GM10847 (cell line): ENCODE measurements around the gene IGF2BP2.

Experiments used
- POLR2A ChIP-seq: IDR thresholded peaks from 2 replicates; pipeline ENCODE4 v1.6.1; 2011; ENCODE audit not compliant: insufficient read length; ENCODE audit errors: extremely low read depth

The IGF2BP2 gene

DNA sequence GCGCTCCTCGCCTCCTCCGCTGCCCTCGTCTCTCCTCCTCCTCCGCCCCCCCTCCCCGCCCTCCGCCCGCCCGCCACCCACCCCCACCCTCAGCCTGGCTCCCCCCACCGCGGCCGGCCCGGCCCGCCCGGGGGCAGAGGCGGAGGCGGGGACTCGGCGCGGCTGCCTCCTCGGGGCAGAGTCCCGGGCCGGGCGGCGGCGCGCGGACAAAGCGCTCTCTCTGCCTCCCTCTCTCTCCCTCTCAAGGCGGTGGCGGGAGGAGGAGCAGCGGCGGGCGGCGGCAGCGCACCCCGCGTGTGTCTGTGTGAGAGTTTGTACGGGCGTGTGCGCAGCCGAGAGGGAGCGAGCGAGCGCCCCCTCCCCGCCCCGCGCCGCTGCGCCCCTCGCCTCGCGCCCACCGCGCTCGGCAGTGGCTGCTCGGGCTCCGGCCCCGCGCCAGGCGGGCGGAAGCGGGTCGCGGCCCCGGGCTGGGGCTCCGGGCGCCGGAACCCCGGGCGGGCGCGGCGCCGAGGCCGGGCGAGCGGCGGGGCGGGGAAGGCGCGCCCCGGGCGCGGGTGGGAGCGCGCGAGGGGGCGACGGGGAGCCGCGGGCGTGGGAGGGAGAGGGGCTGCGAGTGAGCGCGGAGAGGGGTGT lies at the start of gene IGF2BP2:
Gene IGF2BP2 (minus strand): TSS at position 37 of the 633 bp plus-strand sequence. CDS start 82 bp downstream, outside the sequence.
- TF ChIP-seq POLR2A, result no peak

DNA sequence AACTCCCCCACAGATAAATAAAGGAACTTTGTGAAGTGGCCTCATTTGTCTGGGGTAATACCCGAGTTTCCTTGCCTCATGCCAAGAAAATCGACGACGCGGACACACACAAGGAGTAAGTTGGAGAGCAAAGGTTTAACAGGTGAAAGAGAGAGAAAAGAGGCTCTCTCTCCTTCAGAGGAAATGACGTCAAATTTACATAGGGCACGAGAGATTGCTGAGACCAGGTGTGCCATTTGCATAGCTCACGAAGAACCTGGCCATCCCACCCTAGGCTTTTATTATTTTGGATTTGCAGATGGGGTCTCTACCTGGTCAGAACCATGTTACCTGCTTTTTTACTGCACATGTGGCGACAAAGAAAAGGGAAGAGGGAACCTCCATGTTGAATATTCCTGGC lies 49.3 kb upstream of the IGF2BP2 start:
- TF ChIP-seq POLR2A, result no peak

DNA sequence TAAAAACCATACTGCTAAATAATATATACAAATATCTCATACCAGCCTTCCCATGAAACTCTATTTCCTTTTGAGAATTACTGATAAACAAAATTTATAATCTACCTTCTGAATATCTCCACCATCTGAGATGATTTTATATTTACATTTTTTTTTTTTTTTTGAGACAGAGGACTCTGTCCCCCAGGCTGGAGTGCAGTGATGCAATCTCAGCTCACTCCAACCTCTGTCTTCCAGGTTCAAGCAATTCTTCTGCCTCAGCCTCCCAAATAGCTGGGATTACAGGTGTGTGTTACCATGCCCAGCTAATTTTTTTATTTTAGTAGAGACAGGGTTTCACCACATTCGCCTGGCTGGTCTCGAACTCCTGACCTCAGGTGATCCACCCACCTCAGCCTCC lies 42.8 kb upstream of the IGF2BP2 start:
- no peak for TF ChIP-seq POLR2A

GRCh38 chr3:185866995-185867394 lies 42.2 kb upstream of the IGF2BP2 start:
- no peak for TF ChIP-seq POLR2A

DNA sequence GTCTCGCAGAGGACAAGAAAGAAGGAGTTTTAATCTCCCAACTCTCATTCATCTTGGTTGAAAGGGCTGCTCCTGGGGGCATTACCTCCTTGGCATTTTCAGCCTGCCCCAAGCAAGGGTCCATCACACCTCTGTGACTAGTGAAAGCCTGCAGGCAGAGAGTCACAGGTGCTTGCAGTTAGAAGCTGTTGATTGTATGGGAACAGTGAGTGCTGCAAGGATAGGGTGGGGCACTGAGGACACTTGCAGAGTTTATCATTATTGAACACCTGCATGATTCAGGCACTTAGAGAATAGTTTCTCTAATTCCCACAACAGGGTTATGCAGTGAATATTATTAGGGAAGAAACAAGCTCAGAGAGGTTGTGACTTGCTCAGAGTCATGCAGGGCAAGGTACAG lies 41.7 kb upstream of the IGF2BP2 start:
- no peak for TF ChIP-seq POLR2A

DNA sequence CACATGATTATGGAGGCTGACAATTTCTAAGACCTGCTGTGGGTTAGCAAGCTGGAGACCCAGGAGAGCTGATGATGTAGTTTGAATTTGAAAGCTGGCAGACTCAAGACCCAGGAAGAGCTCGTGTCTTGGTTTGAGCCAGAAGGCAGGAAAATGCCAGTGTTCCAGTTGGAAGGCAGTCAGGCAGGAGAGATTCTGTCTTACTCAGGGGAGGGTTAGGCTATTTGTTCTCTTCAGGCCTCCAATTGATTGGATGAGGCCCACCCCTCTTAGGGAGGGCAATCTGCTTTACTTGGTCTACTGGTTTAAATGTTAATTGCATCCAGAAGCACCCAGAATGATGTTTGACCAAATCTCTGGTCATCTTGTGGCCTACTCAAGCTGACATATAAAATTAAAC lies 40.4 kb upstream of the IGF2BP2 start:
- no peak for TF ChIP-seq POLR2A

- no peak for TF ChIP-seq POLR2A
These were observed 39.9 kb upstream of the IGF2BP2 start for GRCh38 chr3:185864767-185865166.

DNA sequence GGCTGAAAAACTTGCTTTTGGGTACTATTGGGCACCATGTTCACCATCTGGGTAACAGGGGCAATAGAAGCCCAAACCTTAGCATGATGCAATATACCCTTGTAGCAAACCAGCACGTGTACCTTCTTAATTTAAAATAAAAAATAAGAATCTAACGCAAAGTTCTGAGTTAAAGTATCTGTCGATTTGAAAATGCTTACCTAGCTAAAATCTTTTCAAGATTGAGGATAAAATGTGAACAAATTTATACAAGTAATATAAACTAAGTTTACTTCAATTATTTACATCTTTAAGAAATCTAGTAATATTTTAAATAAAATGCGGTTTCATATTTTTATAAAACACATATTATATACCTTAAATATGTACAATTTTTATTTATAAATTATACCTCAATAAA lies 38.1 kb upstream of the IGF2BP2 start:
- TF ChIP-seq POLR2A, result no peak

DNA sequence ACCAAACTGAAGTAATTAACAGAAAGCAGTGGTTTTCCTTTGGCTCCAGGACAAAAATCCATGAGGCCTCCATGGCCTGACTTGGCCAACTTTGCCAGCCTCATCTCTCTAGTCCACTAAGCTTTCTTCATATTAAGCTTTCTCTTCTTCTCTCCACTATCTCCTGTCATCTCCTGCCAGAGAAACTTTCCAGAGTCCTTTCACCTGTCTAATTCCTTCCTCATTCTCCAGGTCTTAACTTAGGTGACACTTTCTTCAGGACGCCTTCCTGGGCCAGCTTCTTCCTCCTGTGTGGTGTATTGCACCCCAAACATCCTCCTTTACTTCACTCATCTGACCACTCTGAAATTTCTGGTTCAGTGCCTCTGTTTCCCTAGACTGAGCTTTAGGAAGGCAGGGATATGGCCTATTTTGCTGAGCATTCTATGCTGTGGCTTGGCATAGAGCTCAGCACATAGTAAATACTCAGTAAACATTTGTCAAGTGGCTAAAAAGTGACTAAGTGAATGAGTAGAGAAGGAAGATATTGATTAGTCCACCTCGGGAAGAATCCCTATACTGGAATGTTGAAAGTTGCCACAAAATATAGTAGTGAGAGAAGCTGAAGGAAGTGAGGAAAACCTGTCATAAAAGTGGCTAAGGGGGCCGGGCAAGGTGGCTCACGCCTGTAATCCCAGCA lies 34.6 kb upstream of the IGF2BP2 start:
- no peak for TF ChIP-seq POLR2A

- TF ChIP-seq POLR2A, result no peak
These were observed 33.8 kb upstream of the IGF2BP2 start for GRCh38 chr3:185858502-185859225.

- no peak for TF ChIP-seq POLR2A
These were observed 32.4 kb upstream of the IGF2BP2 start for GRCh38 chr3:185857208-185857607.

- TF ChIP-seq POLR2A, result no peak
These were observed 31.8 kb upstream of the IGF2BP2 start for GRCh38 chr3:185856652-185857051.

DNA sequence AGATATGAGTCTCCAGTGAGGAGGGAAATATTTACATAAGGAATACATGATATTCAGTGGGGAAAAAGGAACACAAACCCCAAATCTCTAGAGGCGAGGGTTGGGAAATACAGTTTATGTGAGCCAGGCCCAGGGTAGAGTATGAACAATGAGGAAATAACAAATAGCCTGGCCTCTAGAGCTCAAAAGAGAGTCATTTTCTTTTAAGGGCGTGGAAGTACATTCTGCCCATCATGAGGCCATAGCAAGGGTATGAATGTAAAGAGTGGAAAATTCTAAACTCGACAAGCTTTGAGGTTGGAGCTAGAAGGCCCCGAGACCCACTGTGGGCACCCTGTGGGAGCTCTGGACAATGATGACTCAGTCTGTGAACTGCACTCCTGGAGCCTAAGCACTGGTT lies 27.8 kb upstream of the IGF2BP2 start:
- TF ChIP-seq POLR2A, result no peak

- TF ChIP-seq POLR2A, result no peak
These were observed 27.1 kb upstream of the IGF2BP2 start for GRCh38 chr3:185851959-185852358.

DNA sequence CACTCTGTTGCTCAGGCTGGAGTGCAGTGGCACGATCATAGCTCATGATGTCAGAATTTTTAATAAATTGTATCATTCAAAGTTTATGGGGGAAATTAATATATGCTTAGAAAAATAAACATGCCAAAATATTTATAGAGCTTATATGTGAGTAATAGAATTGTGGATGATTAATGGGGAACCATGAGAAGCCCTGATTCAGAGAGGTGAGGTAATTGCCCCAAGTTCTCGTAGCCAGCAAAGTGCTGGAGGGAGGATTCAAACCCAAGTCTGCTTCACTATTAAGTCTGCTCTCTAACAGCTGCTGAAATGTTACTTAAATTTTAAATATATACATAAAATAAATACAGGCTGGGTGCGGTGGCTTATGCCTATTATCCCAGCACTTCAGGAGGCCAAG lies 26.2 kb upstream of the IGF2BP2 start:
- TF ChIP-seq POLR2A, result no peak

DNA sequence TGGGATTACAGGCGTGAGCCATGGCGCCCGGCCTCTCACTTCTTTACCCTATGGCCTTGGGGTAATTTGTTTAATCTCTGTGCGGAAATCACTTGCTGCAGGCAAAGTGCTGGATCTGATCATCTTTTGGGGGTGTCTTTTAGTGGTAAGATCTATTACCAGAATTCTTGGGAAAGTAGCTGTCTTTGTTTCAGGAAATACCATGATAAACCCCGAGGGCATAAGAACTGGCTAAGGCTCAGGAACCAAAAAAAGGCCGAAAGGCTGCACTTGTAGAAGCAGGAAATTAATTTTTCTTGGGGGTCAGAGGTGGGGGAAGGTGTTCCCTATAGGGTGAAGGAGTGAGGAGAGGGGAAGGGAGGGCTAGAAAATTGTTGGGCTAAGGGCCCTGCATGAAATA lies 22.7 kb upstream of the IGF2BP2 start:
- no peak for TF ChIP-seq POLR2A
